Spinal cord (tissue), 10 donors: ENCODE data around the gene OTUB1. TPM values are rescaled to one million over a fixed set of nuclear protein-coding genes. Genes with fewer than 3 reads are reported as not detected.
A peak's percentile ranks its signal among the peaks of the same experiment; 100 is the strongest.

Source experiments
- DNase-seq, 6 donors: peaks; one replicate each; pipeline versions ENCODE4 v3.0.0 to v3.0.0-alpha.2; 2013 to 2015; ENCODE audit warnings: low spot score in 6 of 6, low read depth in 4 of 6
- H3K27ac ChIP-seq: one replicate; pipeline ENCODE4 v1.5.1; 2013; ENCODE audit warnings: low read depth, low read length, control low read depth
- H3K27me3 ChIP-seq: one replicate; pipeline ENCODE4 v1.6.1; 2013; ENCODE audit warnings: low read length; ENCODE audit not compliant: control insufficient read depth, insufficient read depth
- H3K36me3 ChIP-seq: one replicate; pipeline ENCODE4 v1.6.1; 2013; ENCODE audit warnings: low read length; ENCODE audit not compliant: control insufficient read depth, insufficient read depth
- H3K4me1 ChIP-seq: one replicate; pipeline ENCODE4 v1.6.1; 2013; ENCODE audit warnings: low read length; ENCODE audit not compliant: control insufficient read depth, insufficient read depth
- H3K4me3 ChIP-seq: one replicate; pipeline ENCODE4 v1.5.1; 2013; ENCODE audit warnings: low read depth, low read length, control low read depth
- H3K9me3 ChIP-seq: one replicate; pipeline ENCODE4 v1.6.1; 2013; ENCODE audit warnings: low read length; ENCODE audit not compliant: control insufficient read depth, insufficient read depth
- WGBS: methylation state at CpG from one replicate; pipeline ENCODE4 v1.1.5; 2013; ENCODE audit warnings: missing lambda C conversion rate; ENCODE audit not compliant: insufficient coverage; 5-methylcytosine and 5-hydroxymethylcytosine counted together
- polyA plus RNA-seq, 2 donors: library from polyadenylated mRNA; unstranded; fragments of 120-200 nt; gene quantifications; one replicate each; pipeline ENCODE4 v1.2.1, GENCODE V29; 2013; ENCODE audit not compliant: insufficient read length in 2 of 2
- total RNA-seq, 2 donors: library from RNA; depleted of rRNA in 1 of 2; stranded (reverse); fragments of 120-200 nt in 1 of 2; fragments of >200 nt in 1 of 2; gene quantifications; one replicate each; pipeline versions ENCODE4 v1.2.3 to v1.2.4, GENCODE V29; 2013 to 2014
- donor health status: healthy.

Gene OTUB1
- total and polyA plus RNA-seq, 4 donors = 34.7 to 134 (median 76.8) TPM

DNA sequence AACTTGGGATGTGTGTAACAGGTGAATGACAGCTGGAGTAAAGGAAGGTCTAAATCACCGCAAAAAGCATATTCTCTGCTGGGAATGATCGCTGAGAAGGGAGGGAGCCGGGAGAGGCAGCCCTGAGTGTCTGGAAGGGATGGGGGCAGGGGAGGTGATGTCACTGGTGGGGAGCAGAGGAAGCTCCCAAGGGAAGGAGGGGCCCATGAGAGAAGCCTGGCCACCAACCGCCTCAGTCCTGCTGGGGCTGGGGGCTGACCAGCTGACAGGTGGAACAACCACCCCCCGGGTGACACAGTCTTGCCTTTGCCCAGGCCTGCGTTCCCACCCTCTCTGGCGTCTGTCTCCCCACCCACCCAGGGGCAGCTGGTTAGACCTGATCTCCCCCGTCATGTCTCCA is 43.5 kb downstream of the OTUB1 start:
- no peaks in the 10 kb centered on the region for H3K36me3 ChIP-seq
- no peak overlapping the region for H3K4me3 ChIP-seq
- H3K27ac ChIP-seq = no peak overlapping the region
- DNase-seq = no peak
- H3K4me1 ChIP-seq = peaks cover 39% of the 10 kb centered on the region
- H3K9me3 ChIP-seq = no peaks in the 10 kb centered on the region
- 53% methylated on average over 7 of the region's 8 CpGs for WGBS
- H3K27me3 ChIP-seq = no peaks in the 10 kb centered on the region

DNA sequence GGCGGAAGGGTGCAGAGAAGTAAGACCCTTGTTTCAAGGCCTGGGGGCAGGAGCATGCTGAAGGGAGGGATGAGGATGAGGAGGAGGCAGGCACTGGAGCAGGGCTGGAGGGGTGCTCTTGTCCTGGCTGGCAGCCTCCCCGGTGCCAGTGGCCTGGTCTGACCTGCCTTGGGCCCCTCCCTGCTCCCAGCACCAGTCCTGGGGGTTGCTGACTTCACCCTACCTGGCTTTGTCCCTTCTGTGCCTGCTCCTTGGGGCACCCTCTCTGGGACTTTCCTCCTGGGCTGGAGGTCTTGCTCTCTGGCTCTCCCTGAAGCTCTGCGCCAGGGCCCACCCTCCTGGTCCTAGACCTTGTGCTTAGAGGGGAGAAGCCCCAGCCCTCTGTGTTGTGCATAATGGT is 44.8 kb downstream of the OTUB1 start:
- no peak overlapping the region for H3K27ac ChIP-seq
- H3K9me3 ChIP-seq = no peaks in the 10 kb centered on the region
- 78% methylated on average over 3 of the region's 3 CpGs for WGBS
- no peak for DNase-seq
- H3K36me3 ChIP-seq = no peaks in the 10 kb centered on the region
- H3K27me3 ChIP-seq = peaks cover 3% of the 10 kb centered on the region
- H3K4me3 ChIP-seq = no peak overlapping the region
- peaks cover 45% of the 10 kb centered on the region for H3K4me1 ChIP-seq

DNA sequence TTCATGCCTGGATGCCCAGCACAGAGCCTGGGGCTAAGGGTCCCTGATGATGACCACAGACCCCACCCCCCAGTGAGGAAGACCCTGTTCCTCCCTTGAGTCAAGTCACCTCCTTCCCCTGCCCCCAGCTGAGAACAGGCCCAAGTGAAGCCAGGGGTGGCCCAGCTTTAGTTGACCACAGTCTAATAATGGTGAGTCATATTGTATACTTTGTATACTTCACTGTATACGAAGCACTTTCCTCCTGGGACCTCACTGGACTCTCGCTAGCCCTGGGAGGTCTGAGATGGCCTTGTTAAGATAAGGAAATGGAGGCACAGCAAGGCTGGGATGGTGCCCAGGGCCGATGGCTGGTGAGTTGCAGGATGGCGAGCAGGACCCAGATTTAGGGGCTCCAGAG is 45.8 kb downstream of the OTUB1 start:
- H3K4me1 ChIP-seq = peaks cover 50% of the 10 kb centered on the region
- H3K4me3 ChIP-seq = no peak overlapping the region
- 89% methylated on average over 3 of the region's 4 CpGs for WGBS
- peaks cover 4% of the 10 kb centered on the region for H3K27me3 ChIP-seq
- no peaks in the 10 kb centered on the region for H3K36me3 ChIP-seq
- DNase-seq = no peak
- no peak overlapping the region for H3K27ac ChIP-seq
- H3K9me3 ChIP-seq = no peaks in the 10 kb centered on the region

DNA sequence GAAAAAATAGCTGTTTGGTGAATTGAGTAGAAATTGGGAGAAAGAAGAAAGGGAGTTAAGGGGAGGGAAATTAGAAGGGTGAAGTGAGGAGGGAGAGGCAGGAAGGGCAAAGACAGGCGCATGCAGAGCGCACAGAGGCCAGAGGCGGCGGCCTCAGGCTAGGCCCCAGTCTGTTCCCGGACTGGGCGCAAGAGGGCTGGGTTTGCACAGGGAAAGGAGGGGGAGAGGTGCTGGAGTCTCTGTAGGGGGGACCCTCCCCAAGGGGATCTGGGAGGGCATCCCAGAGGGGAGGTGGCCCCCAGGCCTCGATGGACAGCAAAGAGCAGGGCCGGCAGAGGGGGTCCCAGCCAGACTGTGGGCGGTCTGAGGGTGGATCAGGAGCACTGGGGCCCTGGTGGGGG is 48.2 kb downstream of the OTUB1 start:
- no peak for DNase-seq
- whole genome bisulfite sequencing = 67% methylated on average over 9 of the region's 9 CpGs
- H3K27ac ChIP-seq = no peak overlapping the region
- peaks cover 49% of the 10 kb centered on the region for H3K4me1 ChIP-seq
- H3K36me3 ChIP-seq = peaks cover 2% of the 10 kb centered on the region
- no peak overlapping the region for H3K4me3 ChIP-seq
- H3K27me3 ChIP-seq = peaks cover 5% of the 10 kb centered on the region
- H3K9me3 ChIP-seq = no peaks in the 10 kb centered on the region

DNA sequence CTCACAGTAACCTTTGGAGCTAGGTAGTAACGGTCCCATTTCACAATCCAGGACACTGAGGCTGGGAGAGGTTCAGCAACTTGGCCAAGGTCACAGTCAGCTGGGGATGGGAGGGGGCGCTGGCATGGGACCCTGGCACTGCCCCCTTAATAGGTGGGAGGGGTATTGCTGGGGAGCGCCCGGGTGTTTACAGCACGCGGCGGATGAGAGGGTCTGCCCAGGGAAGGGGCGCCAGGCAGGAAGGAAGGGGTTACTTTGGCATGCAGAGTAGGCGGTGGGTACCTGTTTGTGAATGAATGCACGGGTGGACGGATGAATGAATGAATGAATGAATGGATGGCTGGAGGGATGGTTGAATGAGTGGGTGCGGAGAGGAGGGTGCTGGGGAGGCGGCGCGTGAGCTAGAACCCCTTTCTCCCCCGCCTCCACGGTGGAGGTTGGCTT is 48.9 kb downstream of the OTUB1 start:
- WGBS = 13% methylated on average over 11 of the region's 17 CpGs
- H3K27me3 ChIP-seq = peaks cover 5% of the 10 kb centered on the region
- H3K4me3 ChIP-seq = peak overlapping the region; percentile 29
- no peak for DNase-seq
- H3K9me3 ChIP-seq = no peaks in the 10 kb centered on the region
- peaks cover 51% of the 10 kb centered on the region for H3K4me1 ChIP-seq
- H3K27ac ChIP-seq = no peak overlapping the region
- peaks cover 5% of the 10 kb centered on the region for H3K36me3 ChIP-seq

DNA sequence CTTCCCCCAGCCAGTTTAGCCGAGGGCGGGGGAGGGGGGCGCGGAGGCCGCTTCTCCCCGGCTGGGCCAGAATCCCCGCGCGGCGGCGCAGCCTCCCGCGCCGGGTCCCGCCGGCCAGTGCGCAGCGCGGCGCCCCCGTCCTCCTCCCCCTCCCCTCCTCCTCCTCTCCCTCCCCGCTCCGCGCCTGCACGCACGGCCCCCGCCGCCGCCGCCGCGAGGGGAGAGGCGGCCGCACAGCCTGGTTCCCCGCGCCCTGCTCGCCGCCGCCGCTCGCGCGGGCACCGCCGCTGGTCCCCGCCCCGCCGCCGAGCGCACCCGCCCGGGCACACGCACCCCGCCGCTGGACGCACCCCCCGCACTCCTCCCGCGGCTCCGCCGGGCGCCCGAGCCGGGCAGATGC is 49.3 kb downstream of the OTUB1 start, which contains the start of gene FLRT1:
FLRT1 (plus strand) TSS at position 356 of the 400 bp plus-strand sequence. CDS start 80,337 bp downstream, outside the sequence.
- peak in 2 of 6 donors; percentile 75 to 83 for DNase-seq

GRCh38 chr11:64036087-64037026 is 50.1 kb downstream of the OTUB1 start:
- H3K27me3 ChIP-seq = peaks cover 5% of the 10 kb centered on the region
- H3K4me3 ChIP-seq = peak overlapping the region; percentile 48
- H3K36me3 ChIP-seq = peaks cover 5% of the 10 kb centered on the region
- WGBS = under 1% methylated on average over 80 of the region's 85 CpGs
- peak in 2 of 6 donors; percentile 52 to 67 for DNase-seq
- peaks cover 63% of the 10 kb centered on the region for H3K4me1 ChIP-seq
- H3K27ac ChIP-seq = peak overlapping the region; percentile 40
- H3K9me3 ChIP-seq = no peaks in the 10 kb centered on the region

More for the DNA sequence above, 49.3 kb downstream of the OTUB1 start, which contains the start of gene FLRT1:
- peak within 1 kb of the TSS; percentile 48 for H3K4me3 ChIP-seq
- peaks cover 5% of the 10 kb centered on the region for H3K27me3 ChIP-seq
- peak within 1 kb of the TSS; percentile 40 for H3K27ac ChIP-seq
- peaks cover 5% of the 10 kb centered on the region for H3K36me3 ChIP-seq
- H3K4me1 ChIP-seq = peaks cover 56% of the 10 kb centered on the region
- 0% methylated on average over 40 of the region's 64 CpGs for WGBS
- H3K9me3 ChIP-seq = no peaks in the 10 kb centered on the region

- 15% methylated on average over 17 of the region's 23 CpGs for WGBS
- Histone ChIP-seq H3K9me3 (no peaks in the 10 kb centered on the region), H3K4me3 (peak overlapping the region; percentile 48), H3K27me3 (peaks cover 5% of the 10 kb centered on the region), H3K36me3 (peaks cover 10% of the 10 kb centered on the region), H3K27ac (peak overlapping the region; percentile 40), H3K4me1 (peaks cover 68% of the 10 kb centered on the region)
- no peak for DNase-seq
Observed at GRCh38 chr11:64037027-64037634, 50.9 kb downstream of the OTUB1 start.

DNA sequence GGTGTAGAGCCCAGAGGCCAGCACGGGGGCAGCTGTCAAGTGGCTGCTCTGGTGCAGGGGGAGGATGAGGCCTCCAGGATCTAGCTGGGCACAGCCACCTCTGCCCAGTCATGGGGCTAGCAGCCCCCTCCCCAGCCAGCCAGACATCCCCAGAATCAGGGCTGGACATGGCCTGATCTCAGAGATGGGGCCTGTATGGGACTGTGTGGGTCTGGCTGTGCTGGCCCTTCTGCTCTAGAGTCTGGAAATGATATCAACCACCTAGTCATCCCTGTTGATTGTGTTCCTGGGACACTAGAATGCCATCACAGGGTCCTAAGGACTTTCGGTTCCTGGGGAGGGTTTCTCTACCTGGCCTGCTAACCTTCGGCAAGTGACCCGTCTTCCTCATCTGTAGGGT is 52.3 kb downstream of the OTUB1 start:
- Histone ChIP-seq H3K4me1 (peaks cover 81% of the 10 kb centered on the region), H3K27ac (no peak overlapping the region), H3K9me3 (no peaks in the 10 kb centered on the region), H3K27me3 (peaks cover 5% of the 10 kb centered on the region), H3K4me3 (no peak overlapping the region), H3K36me3 (peaks cover 14% of the 10 kb centered on the region)
- DNase-seq = no peak
- 82% methylated on average over 3 of the region's 4 CpGs for WGBS
